Left kidney (tissue), 8 donors: ENCODE results near the gene RETNLB. TPM values are rescaled to one million over a fixed set of nuclear protein-coding genes. Genes with fewer than 3 reads are reported as not detected.
A peak's percentile ranks its signal among the peaks of the same experiment; 100 is the strongest.

ENCODE experiments used
- DNase-seq: peaks from one replicate; pipeline ENCODE4 v3.0.0-alpha.2; 2013
- long read RNA-seq, 8 donors: transcript quantifications; one replicate each; lab custom pipeline, GENCODE V29; 2026
- polyA plus RNA-seq: library from polyadenylated mRNA; unstranded; fragments of 120-200 nt; gene quantifications from one replicate; pipeline ENCODE4 v1.2.1, GENCODE V29; 2013; ENCODE audit not compliant: insufficient read length

The RETNLB gene
- not detected for polyA plus RNA-seq
- long read RNA-seq, donor 1, result 0 reads
- long read RNA-seq, donor 2, result 0 reads
- long read RNA-seq, donor 3, result 0 reads
- long read RNA-seq, donor 4, result 0 reads
- long read RNA-seq, donor 5, result 0 reads
- long read RNA-seq, donor 6, result 0 reads
- long read RNA-seq, donor 7, result 0 reads
- long read RNA-seq, donor 8, result 0 reads

- peak; percentile 3 for DNase-seq
Observed at GRCh38 chr3:108757404-108757982, at the start of gene RETNLB. Gene RETNLB, minus strand, starts transcription at chr3:108757410. Its CDS starts 225 bp downstream, at chr3:108757185.

- no peak for DNase-seq
Observed at GRCh38 chr3:108806316-108806715, 49.1 kb upstream of the RETNLB start.

GRCh38 chr3:108804966-108805365, 47.8 kb upstream of the RETNLB start:
- no peak for DNase-seq

- no peak for DNase-seq
Observed at GRCh38 chr3:108804437-108804836, 47.2 kb upstream of the RETNLB start.

- no peak for DNase-seq
Observed at GRCh38 chr3:108791473-108791872, 34.3 kb upstream of the RETNLB start.

GRCh38 chr3:108780235-108780634, 23.0 kb upstream of the RETNLB start:
- DNase-seq, result no peak

GRCh38 chr3:108779496-108779895, 22.3 kb upstream of the RETNLB start:
- DNase-seq, result no peak

GRCh38 chr3:108775649-108776048, 18.4 kb upstream of the RETNLB start:
- DNase-seq, result no peak

- DNase-seq, result no peak
Observed at GRCh38 chr3:108767253-108767652, 10.0 kb upstream of the RETNLB start.

- no peak for DNase-seq
Observed at GRCh38 chr3:108755686-108756085, 1.5 kb downstream of the RETNLB start.

GRCh38 chr3:108744762-108745161, 12.4 kb downstream of the RETNLB start:
- DNase-seq, result no peak

- DNase-seq, result no peak
Observed at GRCh38 chr3:108742929-108743328, 14.3 kb downstream of the RETNLB start.

- DNase-seq, result no peak
Observed at GRCh38 chr3:108736821-108737220, 20.4 kb downstream of the RETNLB start.

- DNase-seq, result no peak
Observed at GRCh38 chr3:108728934-108729333, 28.3 kb downstream of the RETNLB start.

- DNase-seq, result no peak
Observed at GRCh38 chr3:108728105-108728504, 29.1 kb downstream of the RETNLB start.

GRCh38 chr3:108724101-108724500, 33.1 kb downstream of the RETNLB start:
- DNase-seq, result no peak

- no peak for DNase-seq
Observed at GRCh38 chr3:108722724-108723123, 34.5 kb downstream of the RETNLB start.

GRCh38 chr3:108719178-108719806, 37.9 kb downstream of the RETNLB start:
- no peak for DNase-seq

GRCh38 chr3:108718454-108718853, 38.8 kb downstream of the RETNLB start:
- DNase-seq, result no peak

- no peak for DNase-seq
Observed at GRCh38 chr3:108713816-108714215, 43.4 kb downstream of the RETNLB start.

- DNase-seq, result no peak
Observed at GRCh38 chr3:108713009-108713516, 44.1 kb downstream of the RETNLB start.
